GM18867 (cell line): ENCODE measurements around the gene BLOC1S1.

Experiments
- ATAC-seq: cut with Tn5 transposase; IDR thresholded peaks from one replicate; pipeline ENCODE4 v1.9.1; 2021; ENCODE audit warnings: mild to moderate bottlenecking, moderate library complexity; ENCODE audit not compliant: unreplicated experiment

The BLOC1S1 gene

DNA sequence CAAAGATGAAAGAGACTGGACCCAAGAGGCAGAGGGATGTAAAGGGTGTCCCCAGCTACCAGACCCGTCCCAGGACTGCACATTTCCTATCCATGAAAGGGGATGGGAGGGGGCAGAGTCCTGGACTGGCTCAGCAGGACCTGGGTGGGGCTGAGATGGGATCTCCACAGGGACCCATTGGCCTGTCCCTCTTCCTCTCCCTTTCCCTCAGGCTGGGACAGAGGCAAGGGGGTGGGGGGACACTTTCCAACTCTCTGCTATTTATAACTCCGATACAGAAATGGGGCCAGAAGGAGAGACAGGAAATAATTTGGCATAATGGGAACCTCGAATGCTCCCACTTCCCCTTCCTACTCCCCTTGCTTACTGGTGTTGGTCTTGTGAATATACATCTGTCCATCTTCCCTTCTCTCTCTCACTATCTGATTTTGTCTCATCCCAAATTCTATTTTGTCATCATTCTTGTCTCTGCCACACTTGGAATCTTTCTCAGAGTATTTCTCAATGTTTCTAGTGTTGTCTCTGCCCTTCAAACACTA is 7.1 kb upstream of the BLOC1S1 start:
- ATAC-seq = no peak

GRCh38 chr12:55711786-55712553 is 3.9 kb upstream of the BLOC1S1 start:
- no peak for ATAC-seq

DNA sequence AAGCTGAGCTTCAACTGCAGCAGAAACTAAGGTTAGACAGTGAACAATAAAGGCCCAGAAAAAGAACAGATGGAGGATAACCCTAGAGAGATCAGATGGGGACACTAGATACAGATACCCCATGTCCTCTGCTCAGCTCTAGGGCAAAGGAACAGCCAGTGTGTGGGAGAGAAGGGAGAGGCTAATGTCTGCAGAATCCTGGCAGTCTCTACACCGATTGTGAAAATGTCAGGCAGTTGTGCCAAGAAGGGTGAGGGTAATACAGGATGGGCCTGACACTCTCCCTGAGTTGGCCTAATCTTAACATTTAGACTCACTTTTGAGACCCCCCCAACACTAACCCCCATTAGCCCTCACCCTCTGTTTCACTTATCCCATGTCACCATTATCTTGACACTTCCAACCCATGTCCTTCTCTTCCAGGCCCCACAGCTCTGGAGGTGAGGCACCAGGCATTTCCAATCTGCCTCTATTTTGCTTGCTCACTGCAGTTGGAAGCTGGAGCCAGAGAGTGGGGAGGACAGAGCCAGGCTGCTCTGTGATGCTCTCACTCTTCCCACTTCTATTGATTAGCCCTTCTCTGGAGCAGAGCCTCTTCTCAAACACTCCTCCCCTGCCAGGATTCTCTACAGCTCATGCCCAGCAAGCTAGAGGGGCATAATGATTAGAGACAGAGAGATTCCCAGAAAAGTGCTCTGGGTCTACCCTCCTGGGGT is 3.0 kb upstream of the BLOC1S1 start:
- ATAC-seq = no peak

DNA sequence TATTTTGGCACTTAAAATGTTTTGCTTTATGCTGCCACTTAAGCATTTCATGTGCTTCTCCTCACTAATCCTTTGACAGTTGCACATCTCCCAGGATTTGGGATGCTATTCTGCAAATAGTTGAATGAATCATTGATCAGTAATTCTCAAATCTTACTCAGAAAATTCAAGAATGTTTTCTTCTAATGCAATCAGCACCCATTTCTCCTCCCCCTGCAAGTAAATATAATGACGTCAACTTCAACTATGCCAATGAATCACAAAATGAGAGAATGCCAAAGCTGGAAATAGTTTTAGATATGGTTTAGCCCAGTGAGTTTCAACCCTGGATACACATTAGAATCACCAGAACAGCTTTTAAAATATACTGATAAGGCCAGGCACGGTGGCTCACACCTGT is 2.1 kb upstream of the BLOC1S1 start:
- ATAC-seq = no peak

GRCh38 chr12:55715169-55715764 is 579 bp upstream of the BLOC1S1 start:
- no peak for ATAC-seq

DNA sequence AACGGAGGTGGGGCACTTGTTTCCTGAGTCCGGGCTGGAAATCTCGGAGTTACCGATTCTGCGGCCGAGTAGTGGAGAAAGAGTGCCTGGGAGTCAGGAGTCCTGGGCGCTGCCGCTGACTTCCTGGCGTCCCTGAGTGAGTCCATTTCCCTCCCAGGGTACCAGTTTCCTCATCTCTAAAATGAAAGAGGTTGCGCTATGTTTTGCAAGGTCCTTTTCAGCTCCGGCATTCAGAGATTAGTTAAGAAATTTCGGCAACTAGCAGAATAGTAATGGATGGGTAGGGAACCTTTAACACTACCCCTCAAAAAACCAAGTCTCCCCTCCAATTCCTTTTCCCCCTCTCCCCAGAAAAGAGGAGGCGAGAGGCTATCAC is 724 bp downstream of the BLOC1S1 start:
- no peak for ATAC-seq

GRCh38 chr12:55717011-55718007 is 1.5 kb downstream of the BLOC1S1 start:
- ATAC-seq = no peak

GRCh38 chr12:55718015-55718414 is 2.2 kb downstream of the BLOC1S1 start:
- no peak for ATAC-seq

GRCh38 chr12:55718624-55719275 is 2.9 kb downstream of the BLOC1S1 start:
- ATAC-seq = no peak

GRCh38 chr12:55719371-55719770 is 3.5 kb downstream of the BLOC1S1 start:
- no peak for ATAC-seq

DNA sequence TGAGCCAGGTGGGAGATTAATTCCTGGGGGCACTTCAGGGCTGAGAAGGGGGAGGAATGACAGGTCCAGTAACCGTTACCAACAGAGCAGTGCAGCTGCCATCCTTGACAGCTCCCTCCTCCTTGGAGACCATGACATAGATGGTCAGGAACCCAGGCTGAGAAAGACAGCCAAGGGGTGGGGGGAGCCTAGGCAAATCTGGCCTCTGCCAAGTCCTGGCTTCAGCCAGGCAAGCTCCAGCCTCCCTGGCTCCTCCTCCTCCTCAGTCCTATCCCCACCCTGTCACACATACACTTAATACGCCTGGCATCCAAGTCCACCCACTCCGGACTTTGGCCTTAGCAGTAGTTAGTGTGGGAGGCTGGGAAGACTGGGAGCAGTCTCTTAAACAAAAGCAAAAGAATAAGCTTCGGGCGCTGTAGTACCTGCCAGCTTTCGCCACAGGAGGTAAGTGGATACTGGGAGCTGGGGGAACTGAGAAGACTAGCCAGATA is 4.3 kb downstream of the BLOC1S1 start, which contains the start of gene RDH5:
TSS of gene RDH5 (plus strand) at position 323 of the 494 bp plus-strand sequence. CDS start 792 bp downstream, outside the sequence.
- no peak for ATAC-seq

- no peak for ATAC-seq
These were observed 5.1 kb downstream of the BLOC1S1 start for GRCh38 chr12:55720894-55721444.

- no peak for ATAC-seq
These were observed 5.9 kb downstream of the BLOC1S1 start for GRCh38 chr12:55721601-55722213.

DNA sequence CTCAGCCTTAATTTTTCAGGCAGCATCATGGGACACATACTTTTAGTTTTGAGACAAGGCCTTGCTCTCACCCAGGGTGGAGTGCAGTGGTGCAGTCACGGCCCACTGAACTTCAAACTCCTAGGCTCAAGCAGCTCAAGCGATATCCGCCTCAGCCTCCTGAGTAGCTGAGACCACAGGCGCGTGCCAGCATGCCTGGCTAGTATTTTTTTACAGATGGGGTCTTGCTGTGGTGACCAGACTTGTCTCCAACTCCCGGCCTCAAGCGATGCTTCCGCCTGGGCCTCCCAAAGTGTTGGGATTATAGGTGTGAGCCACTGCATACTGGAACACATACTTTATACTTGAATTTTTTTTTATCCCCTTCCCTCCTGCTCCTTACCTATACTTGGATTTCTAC is 7.1 kb downstream of the BLOC1S1 start:
- no peak for ATAC-seq

DNA sequence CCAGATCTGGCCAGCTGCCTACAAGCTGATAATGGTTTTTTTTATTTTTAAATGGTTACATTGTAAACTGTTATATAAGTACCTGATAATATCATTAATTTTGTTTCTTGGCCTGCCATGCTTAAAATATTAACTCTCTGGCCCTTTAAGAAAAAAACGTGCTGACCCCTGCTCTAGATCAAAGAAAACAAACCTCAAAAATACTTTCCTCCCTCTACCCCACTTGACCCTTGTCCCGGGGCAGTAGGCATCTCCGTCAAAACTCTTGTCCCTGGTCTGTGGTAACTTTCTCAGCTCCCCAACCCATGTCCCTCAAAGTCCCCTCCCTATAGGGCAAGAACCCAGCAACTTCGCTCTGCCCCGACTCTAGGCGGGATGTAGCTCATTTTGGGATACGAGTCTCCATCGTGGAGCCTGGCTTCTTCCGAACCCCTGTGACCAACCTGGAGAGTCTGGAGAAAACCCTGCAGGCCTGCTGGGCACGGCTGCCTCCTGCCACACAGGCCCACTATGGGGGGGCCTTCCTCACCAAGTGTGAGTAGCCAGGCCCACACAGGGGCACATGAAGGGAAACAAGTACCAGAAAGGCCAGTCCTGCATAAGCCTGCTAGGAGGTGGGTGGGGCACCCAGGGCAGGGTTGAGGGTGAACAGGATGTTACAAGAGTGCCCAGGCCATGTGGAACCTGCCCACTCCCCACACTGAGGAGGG is 7.8 kb downstream of the BLOC1S1 start:
- no peak for ATAC-seq

- peak; percentile 31 for ATAC-seq
These were observed 8.5 kb downstream of the BLOC1S1 start for GRCh38 chr12:55724226-55724939.

- no peak for ATAC-seq
These were observed 9.1 kb downstream of the BLOC1S1 start for GRCh38 chr12:55724940-55725309.

GRCh38 chr12:55725556-55725955 is 9.7 kb downstream of the BLOC1S1 start:
- ATAC-seq = no peak
